Muscle of leg (tissue), 11 donors: ENCODE data around the gene SRSF1. TPM values are rescaled to one million over a fixed set of nuclear protein-coding genes. Genes with fewer than 3 reads are reported as not detected.

Source experiments
- DNase-seq: peaks from one replicate; pipeline ENCODE4 v3.0.0; 2013
- H3K27ac ChIP-seq: one replicate; pipeline ENCODE4 v1.5.1; 2013; ENCODE audit warnings: mild to moderate bottlenecking, low read length, control low read depth
- H3K27me3 ChIP-seq: one replicate; pipeline ENCODE4 v1.6.1; 2013; ENCODE audit warnings: low read length; ENCODE audit not compliant: control insufficient read depth, insufficient read depth
- H3K36me3 ChIP-seq: one replicate; pipeline ENCODE4 v1.6.1; 2013; ENCODE audit warnings: low read length; ENCODE audit not compliant: control insufficient read depth, insufficient read depth
- H3K4me1 ChIP-seq: one replicate; pipeline ENCODE4 v1.6.1; 2013; ENCODE audit warnings: low read length; ENCODE audit not compliant: control insufficient read depth, insufficient read depth
- H3K4me3 ChIP-seq: one replicate; pipeline ENCODE4 v1.5.1; 2013; ENCODE audit warnings: low read length, control low read depth
- H3K9me3 ChIP-seq: replicated peaks from 2 replicates; pipeline ENCODE4 v1.6.1; 2013; ENCODE audit warnings: low read depth, low read length; ENCODE audit not compliant: control insufficient read depth
- WGBS: methylation state at CpG from one replicate; pipeline ENCODE4 v1.1.5; 2013; ENCODE audit warnings: missing lambda C conversion rate; ENCODE audit not compliant: insufficient coverage; 5-methylcytosine and 5-hydroxymethylcytosine counted together
- polyA plus RNA-seq, 8 donors: library from polyadenylated mRNA; unstranded; fragments of 120-200 nt; gene quantifications; one replicate each; pipeline versions ENCODE4 v1.2.1 to v1.2.3, GENCODE V29; 2013; ENCODE audit warnings: inconsistent platforms in 1 of 8, low replicate concordance in 1 of 8; ENCODE audit not compliant: insufficient read length in 8 of 8, insufficient read depth in 1 of 8
- total RNA-seq: library from RNA; stranded (reverse); fragments of 120-200 nt; gene quantifications from one replicate; pipeline ENCODE4 v1.2.4, GENCODE V29; 2013

Gene SRSF1
- total and polyA plus RNA-seq, 9 donors = 161 to 241 (median 192) TPM

DNA sequence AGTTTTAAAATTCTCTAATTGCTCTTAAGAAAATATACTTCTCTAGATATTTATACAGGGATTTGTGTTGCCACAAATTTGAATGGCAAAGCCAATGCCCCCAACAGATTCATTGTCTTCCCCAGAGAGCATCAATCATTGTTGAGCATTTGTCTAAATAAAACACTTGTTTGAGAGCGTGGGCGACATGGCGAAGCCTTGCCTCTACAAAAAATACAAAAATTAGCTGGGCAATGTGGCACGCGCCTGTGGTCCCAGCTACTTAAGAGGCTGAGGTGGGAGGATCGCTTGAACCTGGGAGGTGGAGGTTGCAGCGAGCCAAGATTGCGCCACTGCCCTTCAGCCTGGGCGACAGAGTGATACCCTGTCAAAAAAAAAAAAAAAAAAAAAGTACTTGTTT lies 13.4 kb upstream of the SRSF1 start:
- DNase-seq = no peak
- Histone ChIP-seq H3K4me1 (no peaks in the 10 kb centered on the region), H3K36me3 (no peaks in the 10 kb centered on the region), H3K27ac (no peak overlapping the region), H3K9me3 (no peaks in the 10 kb centered on the region), H3K27me3 (no peaks in the 10 kb centered on the region), H3K4me3 (no peak overlapping the region)
- WGBS = 93% methylated on average over 3 of the region's 9 CpGs

DNA sequence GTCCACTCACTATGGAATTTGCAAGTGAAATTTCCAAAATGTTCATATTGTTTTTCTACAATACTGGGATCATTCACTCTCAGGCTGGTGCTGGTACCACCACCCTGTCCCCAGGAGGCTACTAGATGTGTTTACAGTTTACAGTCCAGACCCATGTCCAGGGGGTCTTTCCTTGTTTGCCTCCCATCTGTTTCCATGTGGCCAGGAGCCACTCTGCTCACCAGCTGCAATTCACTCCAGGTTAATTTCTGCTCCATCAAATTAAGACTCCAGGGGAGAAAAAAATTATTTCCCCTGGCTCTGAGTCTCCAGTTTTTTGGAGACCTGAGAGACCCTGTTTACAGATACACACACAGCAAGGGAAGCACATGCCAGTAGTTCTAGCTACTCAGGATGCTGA lies 12.5 kb upstream of the SRSF1 start:
- no peak overlapping the region for H3K4me3 ChIP-seq
- H3K9me3 ChIP-seq = no peaks in the 10 kb centered on the region
- no peaks in the 10 kb centered on the region for H3K27me3 ChIP-seq
- H3K27ac ChIP-seq = no peak overlapping the region
- no peaks in the 10 kb centered on the region for H3K4me1 ChIP-seq
- no peaks in the 10 kb centered on the region for H3K36me3 ChIP-seq
- DNase-seq = no peak

DNA sequence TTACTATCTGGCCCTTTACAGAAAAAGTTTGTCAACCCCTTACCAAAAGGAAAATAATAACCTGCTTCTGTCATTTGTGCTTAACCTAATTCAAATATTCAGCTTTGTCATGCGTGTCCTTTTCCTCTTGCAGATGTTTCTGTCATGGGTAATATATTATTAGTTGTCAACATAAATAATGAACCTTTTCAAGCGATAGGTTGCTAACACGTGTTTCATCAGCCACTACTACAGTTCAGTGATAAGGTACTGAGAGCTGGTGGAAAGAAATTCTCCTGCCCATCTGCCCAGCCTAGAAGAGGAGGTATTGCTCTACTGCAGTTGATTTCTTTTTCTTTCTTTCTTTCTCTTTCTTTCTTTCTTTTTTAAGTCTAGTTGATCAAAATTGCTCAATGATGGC lies 12.0 kb upstream of the SRSF1 start:
- no peaks in the 10 kb centered on the region for H3K9me3 ChIP-seq
- H3K4me3 ChIP-seq = no peak overlapping the region
- no peak for DNase-seq
- no peaks in the 10 kb centered on the region for H3K4me1 ChIP-seq
- no peak overlapping the region for H3K27ac ChIP-seq
- no peaks in the 10 kb centered on the region for H3K36me3 ChIP-seq
- WGBS = no CpG with 5 or more reads among the region's 3 CpGs
- no peaks in the 10 kb centered on the region for H3K27me3 ChIP-seq

DNA sequence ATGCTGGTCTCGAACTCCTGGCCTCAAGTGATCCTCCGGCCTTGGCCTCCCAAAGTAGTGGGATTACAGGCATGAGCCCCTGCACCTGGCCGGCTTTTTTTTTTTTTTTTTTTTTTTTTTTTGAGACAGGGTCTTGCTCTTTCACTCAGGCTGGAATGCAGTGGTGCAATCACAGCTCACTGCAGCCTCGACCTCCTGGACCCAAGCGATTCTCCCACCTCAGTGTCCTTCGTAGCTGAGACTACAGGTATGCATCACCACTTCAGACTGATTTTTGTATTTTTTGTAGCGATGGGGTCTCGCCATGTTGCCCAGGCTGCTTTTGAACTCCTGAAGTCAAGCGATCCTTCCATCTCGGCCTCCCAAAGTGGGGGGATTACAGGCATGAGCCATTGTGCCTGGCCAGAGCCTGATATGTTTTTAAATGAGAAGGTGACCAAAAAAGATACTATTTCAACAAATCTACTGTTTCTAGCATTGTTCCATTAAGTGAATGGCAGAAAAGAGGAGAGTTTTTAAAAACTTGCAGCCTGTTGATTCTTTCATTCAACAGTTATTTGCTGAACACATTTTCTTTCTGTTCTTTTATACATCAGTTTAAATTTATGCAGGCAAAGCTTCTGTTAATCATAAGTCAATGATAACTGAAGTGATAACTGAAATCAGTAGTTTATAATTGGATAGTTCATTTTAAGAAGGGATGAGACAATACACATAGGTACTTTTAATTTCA lies 3.2 kb upstream of the SRSF1 start:
- Histone ChIP-seq H3K36me3 (peaks cover 6% of the 10 kb centered on the region), H3K27me3 (no peaks in the 10 kb centered on the region), H3K27ac (no peak overlapping the region), H3K4me1 (peaks cover 8% of the 10 kb centered on the region), H3K9me3 (no peaks in the 10 kb centered on the region), H3K4me3 (no peak overlapping the region)
- DNase-seq = no peak
- WGBS = 96% methylated on average over 8 of the region's 10 CpGs

DNA sequence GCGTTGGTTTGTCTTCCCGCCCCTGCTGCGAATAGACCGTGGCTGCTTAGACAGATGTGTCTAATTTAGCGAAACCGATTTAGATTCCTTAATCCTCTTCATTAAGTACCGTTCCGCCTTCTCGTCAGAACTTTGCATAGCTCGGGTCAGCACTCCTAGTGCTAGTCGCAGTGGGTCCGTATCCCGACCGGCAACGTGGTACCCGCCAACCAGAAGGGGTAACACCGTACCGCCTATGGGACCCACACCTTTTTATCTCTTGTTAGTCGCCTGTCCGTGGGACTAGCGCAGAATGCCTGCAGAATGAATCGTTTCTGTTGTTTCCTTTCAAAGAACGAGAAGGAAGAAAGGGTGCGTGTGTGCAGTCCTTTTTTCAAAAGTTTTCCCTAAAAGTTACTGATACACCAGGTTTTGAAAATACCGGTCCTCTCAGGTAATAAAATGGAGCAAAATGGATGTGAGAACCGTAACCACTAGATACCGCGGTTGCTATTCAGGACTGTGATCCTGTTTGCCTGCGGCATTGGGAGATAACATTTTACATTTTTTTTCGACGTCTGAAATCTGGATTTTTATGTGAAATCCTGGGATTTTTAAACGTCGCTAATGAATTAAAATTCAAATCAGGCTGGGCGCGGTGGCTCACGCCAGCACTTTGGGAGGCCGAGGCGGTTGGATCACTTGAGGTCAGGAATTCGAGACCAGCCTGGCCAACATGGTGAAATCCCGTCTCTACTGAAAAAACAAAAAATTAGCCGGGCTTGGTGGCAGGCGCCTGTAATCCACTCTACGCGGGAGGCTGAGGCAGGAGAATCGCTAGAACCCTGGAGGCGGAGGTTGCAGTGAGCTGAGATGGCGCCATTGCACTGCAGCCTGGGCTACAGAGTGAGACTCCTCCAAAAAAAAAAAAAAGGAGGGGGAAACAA lies 998 bp upstream of the SRSF1 start:
- 21% methylated on average over 28 of the region's 47 CpGs for WGBS
- DNase-seq = no peak
- Histone ChIP-seq H3K9me3 (no peaks in the 10 kb centered on the region), H3K4me1 (peaks cover 13% of the 10 kb centered on the region), H3K27ac (peak overlapping the region; percentile 99), H3K4me3 (peak overlapping the region; percentile 96), H3K27me3 (no peaks in the 10 kb centered on the region), H3K36me3 (peaks cover 20% of the 10 kb centered on the region)

DNA sequence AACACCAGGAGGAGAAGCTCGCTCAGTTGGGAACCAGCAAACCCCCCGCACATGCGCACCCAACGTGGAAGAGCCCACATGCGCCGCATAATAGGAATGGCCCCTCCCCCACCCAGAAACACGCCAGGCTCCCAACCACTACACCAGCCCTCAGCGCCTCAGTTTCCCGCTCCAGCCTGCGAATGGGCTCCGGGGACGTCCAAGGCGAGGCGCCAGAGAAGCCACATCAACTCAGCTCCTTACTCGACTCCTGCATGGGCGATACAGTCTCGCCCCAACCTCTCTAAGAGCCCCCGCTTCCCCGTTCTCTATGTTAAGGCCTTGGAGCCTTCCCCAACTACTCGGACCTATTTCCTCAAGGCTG lies 504 bp downstream of the SRSF1 start:
- WGBS = 0% methylated on average over 16 of the region's 20 CpGs
- Histone ChIP-seq H3K27ac (peak overlapping the region; percentile 99), H3K27me3 (no peaks in the 10 kb centered on the region), H3K36me3 (peaks cover 23% of the 10 kb centered on the region), H3K4me1 (peaks cover 13% of the 10 kb centered on the region), H3K4me3 (peak overlapping the region; percentile 96), H3K9me3 (no peaks in the 10 kb centered on the region)
- DNase-seq = peak; percentile 91

DNA sequence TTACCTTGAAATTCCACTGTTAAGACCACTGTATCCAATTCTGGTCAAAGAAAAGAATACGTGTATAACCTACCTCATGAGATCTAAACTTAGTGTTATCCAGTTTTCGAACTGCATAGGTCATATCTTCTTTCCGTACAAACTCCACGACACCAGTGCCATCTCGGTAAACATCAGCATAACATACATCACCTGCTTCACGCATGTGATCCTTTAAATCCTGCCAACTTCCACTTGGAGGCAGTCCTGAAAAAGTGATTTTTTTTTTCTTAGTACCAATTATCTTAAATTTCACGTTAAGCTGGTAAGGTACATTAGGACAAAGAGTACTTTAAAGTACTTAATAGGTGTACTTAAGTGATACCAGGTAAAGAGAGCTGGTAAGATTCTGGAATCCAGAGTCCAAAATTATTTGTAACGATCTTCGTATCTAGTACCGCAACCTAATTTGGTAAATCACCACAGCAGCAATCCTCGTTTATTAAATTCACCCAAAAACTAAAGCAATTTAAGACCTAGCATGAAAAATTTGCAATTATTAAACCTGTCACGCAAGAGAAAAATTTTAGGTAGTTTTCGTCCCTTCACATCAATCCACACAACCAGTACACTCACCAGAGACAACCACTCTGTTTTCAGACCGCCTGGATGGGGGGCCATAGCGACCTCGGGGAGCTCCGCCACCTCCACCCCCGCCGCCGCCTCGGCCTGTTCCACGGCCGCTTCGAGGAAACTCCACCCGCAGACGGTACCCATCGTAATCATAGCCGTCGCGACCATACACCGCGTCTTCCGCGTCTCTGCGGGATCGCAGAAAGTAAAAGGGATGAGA lies 1.1 kb downstream of the SRSF1 start:
- DNase-seq = no peak
- Histone ChIP-seq H3K9me3 (no peaks in the 10 kb centered on the region), H3K4me3 (peak overlapping the region; percentile 96), H3K36me3 (peaks cover 23% of the 10 kb centered on the region), H3K4me1 (peaks cover 13% of the 10 kb centered on the region), H3K27me3 (no peaks in the 10 kb centered on the region), H3K27ac (peak overlapping the region; percentile 99)
- 2% methylated on average over 26 of the region's 36 CpGs for WGBS

DNA sequence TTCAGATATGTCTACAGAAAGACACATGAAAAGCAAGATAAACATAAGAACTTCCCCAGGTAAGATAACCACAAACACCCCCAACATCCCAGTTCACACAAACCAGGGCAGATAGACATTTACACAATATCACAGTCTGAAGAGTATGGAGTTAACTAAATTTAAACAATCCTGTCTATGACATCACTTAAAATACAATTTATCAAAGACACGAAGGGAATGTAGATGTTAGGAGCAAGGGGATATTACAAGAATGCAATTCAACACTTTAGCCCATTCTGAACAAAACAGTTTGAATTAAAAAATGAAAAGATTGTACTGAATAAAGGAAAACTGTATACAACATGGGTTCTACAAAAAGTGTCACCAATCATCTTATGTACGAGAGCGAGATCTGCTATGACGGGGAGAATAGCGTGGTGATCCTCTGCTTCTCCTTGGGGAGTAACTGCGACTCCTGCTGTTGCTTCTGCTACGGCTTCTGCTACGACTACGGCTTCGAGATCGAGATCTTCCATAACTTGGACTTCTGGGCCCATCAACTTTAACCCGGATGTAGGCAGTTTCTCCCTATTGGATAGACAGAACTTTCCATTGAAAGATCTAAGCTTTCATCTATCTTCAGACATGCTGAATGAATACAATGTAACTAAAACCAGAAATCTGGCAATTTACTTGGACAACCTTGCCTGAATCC lies 1.9 kb downstream of the SRSF1 start:
- H3K27ac ChIP-seq = no peak overlapping the region
- H3K4me1 ChIP-seq = peaks cover 13% of the 10 kb centered on the region
- H3K9me3 ChIP-seq = no peaks in the 10 kb centered on the region
- H3K4me3 ChIP-seq = peak overlapping the region; percentile 96
- DNase-seq = no peak
- peaks cover 23% of the 10 kb centered on the region for H3K36me3 ChIP-seq
- WGBS = 44% methylated on average over 11 of the region's 12 CpGs
- H3K27me3 ChIP-seq = no peaks in the 10 kb centered on the region

DNA sequence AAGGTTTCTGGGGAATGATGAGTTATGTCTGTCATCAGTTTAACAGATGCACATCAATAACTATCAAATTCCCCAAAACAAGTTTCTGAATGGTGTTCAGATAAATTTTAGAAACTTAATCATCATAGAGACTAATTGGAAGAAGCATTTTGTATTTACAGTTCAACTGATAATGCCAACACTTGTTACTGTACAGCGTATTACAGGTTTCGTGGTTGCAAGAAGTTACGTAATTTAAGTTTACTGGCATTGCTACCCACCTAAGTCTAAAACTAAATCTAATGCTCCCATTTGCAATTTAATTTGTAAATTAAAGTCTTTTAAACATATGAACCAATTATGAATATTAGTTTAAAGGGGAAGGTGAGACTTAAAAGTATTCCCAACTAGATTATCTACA lies 3.0 kb downstream of the SRSF1 start:
- Histone ChIP-seq H3K4me3 (no peak overlapping the region), H3K4me1 (peaks cover 13% of the 10 kb centered on the region)

More for the DNA sequence above, 3.0 kb downstream of the SRSF1 start:
- Histone ChIP-seq H3K27me3 (no peaks in the 10 kb centered on the region), H3K27ac (no peak overlapping the region), H3K9me3 (no peaks in the 10 kb centered on the region), H3K36me3 (peaks cover 23% of the 10 kb centered on the region)
- no peak for DNase-seq
- no CpG with 5 or more reads among the region's 3 CpGs for WGBS
